CD4-positive, alpha-beta T cell treated with Interferon alpha-2 for 1 hour (primary cell): Measurements from ENCODE around the gene UBP1.
"Not testable (repeated sequence)": the region's sequence is repeated elsewhere in the genome, so short reads cannot be mapped to it uniquely, and the experiment has no call there.

Experiments
- DNase-seq, 2 donors: peaks; one replicate each; pipeline ENCODE4 v3.0.0-alpha.2; 2020 to 2022

The UBP1 gene, protein sequence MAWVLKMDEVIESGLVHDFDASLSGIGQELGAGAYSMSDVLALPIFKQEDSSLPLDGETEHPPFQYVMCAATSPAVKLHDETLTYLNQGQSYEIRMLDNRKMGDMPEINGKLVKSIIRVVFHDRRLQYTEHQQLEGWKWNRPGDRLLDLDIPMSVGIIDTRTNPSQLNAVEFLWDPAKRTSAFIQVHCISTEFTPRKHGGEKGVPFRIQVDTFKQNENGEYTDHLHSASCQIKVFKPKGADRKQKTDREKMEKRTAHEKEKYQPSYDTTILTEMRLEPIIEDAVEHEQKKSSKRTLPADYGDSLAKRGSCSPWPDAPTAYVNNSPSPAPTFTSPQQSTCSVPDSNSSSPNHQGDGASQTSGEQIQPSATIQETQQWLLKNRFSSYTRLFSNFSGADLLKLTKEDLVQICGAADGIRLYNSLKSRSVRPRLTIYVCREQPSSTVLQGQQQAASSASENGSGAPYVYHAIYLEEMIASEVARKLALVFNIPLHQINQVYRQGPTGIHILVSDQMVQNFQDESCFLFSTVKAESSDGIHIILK

DNA sequence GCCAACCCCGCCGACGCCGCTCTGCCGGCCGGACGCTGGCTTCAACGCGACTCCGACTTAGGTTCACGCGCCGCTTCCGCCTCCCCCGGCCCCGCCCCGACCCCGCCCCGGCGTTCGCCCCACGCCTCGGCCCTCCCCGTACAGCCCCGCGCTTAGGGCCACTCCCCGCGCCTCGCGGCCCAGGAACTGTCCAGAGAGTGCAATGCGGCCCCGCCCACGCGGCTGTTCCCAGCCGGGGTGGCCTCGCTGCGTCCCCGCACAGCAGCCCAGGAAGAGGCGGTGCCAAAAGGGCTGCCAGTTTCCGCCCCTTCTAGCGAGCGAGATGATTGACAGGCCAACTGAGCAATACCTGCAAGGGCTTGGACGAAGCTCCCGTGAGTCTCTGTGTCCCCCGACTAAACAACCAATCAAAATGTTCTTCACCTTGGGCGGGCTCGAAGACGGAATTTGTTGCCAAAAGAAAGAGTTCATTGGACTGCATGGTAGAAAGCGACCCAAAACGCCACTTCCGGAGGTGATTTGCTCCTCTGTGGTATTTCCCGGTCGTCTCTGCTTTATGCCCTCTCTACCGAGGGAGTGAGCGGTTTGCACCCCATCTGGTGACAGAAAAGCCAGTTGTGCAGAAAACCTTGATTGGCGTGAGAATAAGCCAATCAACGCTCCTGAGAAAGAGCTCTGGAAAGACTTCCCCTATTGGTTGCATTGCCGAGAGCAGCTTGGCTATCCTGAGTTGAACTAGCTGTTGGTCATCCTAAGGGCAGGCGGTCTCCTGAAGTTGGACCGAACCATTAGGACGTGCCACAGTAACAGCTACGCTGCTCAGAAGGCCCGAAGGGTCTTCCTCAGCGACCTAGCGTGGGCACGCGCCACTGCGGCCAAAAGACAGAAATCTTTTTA is at the start of gene UBP1:
Gene UBP1, minus strand, starts transcription at position 78 of the 897 bp plus-strand sequence. CDS start 557 bp downstream, outside the sequence.
- peak; percentile 99 for DNase-seq

DNA sequence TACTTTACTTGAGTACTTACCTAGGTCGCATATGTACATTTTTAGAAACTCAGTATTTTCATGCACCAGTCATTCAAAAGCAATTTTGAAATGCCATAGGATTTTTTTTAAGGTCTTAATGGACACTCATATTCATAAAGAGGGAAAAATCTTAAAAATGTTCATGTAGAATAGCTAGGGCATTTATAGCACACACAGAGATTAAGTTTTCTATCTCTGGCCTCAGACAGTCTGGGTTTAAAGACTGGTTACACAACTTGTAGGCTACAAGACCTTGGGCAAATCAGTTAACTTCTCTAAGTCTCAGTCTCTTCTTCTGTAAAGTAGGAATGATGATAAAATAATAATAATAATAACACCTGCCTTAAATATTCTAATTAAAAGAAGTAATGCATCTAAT is 48.5 kb upstream of the UBP1 start:
- no peak for DNase-seq

DNA sequence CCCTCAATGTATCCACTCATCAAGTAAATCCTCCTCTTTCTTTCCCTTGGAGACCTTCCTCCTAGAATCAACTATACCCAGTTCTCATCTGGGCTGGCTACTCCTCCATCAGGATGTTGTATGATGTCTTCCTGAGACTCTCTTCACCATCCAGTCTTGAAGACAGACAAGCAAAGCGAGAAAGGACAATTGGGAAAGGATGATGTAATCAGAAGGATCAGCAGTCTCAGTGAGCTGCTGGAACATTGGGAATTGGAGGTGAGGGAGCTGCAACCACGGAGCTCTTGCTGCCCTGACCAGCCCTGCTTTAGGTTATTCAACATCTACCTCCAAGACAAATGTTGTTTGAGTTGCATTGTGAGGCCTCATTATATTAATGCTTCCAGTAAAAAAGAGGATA is 48.0 kb upstream of the UBP1 start:
- DNase-seq = no peak

DNA sequence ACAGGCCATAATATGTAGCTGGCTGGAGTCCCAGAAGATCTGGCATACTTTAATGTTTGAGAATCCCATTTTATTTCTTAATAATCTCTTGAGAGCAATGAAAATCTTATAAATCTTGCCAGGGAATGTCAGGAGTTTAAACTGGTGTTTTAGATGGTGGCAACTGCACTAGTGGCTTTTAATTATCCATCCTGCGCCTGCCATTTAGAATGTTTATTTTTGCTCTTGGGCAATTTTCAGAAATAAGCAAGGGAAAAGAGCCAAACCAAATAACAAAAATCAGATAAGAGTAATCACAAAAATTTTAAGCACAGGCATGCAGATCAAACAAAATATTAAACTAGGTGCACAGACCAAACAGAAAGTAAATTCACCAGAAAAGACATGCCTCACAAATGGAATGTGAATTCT is 41.9 kb upstream of the UBP1 start:
- no peak for DNase-seq

DNA sequence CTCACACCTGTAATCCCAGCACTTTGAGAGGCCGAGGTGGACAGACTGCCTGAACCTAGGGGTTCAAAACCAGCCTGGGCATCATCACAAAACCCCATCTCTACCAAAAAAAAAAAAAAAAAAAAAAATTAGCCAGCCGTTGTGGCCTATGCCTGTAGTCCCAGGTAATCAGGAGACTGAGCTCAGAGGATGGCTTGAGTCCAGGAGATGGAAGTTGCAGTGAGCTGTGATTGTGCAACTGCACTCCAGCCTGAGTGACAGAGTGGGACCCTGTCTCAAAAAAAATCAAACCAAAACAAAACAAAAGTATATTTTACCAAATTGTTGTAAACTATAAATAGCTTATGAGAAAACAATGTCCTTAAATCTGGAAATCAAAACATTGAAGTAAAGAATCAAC is 34.7 kb upstream of the UBP1 start:
- DNase-seq = no peak

DNA sequence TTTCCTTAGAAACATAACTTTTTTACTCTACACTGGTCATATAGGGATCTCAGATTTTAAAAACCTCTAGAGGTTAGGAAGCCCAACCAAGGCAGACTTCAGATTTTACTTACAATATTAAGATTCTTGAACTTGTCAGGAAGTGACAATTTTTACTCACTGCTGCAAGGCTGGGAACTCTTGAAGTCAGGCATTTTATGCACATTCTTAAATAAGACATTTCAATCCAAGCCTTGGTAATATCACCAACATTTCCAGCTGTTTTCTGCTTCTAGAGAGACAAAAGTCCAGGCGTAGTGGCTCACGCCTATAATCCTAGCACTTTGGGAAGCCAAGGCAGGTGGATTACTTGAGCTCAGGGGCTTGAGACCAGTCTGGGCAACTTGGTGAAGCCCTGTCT is 33.6 kb upstream of the UBP1 start:
- DNase-seq = no peak

DNA sequence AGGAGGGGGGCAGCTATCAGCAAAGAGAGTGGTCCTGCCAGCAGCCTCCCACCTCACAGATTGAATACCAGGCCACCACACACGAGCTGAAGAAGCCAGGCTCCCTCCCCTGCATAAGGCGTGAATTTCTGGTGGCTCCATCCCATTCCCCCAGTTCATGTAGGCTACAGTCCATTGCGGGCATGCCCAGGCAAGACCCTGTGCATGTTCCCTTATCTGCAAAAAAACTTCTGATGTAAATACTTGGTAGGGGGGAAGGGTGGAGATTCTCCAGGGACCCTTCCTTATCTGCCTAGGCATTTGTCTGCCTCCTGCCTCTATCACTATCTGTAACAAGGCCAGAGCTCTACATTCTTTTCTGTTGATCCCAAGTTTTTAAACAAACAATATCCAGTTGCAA is 27.6 kb upstream of the UBP1 start:
- DNase-seq = no peak

DNA sequence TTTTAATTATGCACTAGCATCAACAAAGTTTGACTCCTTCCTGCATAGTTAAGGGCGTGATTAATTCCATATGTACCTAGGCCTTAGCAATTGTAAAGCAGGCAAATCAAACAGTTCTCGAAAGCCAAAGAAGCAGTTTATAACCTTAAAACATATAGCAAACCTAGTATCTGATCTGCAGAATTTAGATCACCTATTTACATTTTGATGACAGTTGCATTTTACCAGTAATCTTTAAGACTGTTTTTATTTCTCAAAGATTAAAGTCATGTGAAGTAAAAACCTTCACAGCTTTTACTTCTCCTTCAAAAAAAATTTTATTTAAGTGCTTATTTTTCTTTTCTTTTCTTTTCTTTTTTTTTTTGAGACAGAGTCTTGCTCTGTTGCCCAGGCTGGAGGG is 20.9 kb upstream of the UBP1 start:
- DNase-seq = no peak

DNA sequence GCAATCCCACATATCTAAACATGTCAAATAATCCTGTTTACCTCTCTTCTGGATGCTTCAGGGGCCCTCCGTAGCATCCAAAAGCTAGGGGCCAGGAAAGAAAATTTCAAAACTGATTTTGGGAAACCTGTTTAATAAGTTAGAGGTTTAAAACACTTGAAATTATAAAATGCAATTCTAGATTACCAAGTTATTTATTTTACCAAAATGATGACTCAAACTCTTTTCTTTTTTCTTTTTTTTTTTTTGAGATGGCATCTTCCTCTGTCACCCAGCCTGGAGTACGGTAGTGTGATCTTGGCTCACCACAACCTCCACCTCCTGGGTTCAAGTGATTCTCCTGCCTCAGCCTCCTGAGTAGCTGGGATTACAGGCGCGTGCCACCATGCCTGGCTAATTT is 19.4 kb upstream of the UBP1 start:
- not testable (repeated sequence) for DNase-seq

DNA sequence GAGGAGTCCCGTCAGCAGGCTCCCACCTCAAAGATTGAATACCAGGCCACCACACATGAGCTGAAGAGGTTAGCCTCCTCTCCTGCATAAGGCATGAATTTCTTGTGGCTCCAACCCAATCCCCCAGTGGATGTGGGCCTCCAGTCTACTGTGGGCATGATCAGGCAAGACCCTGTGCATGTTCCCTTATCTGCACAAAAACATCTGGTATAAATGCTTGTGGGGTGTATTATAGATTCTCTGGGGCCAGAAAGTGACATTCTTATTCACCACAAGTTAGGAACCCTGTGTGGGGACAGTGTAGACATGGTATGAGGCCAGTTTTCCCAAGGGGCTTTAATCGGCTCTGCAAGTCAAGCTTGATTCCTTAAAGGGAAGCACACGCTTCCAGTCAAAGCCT is 18.2 kb upstream of the UBP1 start:
- DNase-seq = no peak

DNA sequence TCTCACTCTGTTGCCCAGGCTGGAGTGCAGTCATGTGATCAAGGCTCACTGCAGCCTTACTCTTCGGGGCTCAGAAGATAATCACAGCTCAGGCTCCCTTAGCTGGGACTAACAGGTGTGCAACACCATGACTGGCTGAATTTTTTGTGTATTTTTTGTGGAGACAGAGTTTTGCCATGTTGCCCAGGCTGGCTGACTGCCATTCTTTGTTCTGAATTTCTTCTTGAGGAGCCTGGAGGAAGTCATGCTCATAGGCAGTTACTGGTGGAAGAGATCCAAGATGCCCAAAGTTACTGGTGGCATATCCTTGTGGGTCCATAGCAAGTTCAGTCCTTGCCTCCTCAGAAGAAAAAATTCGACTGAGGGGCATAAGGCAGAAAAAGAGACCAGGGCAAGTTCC is 16.6 kb upstream of the UBP1 start:
- DNase-seq = no peak

DNA sequence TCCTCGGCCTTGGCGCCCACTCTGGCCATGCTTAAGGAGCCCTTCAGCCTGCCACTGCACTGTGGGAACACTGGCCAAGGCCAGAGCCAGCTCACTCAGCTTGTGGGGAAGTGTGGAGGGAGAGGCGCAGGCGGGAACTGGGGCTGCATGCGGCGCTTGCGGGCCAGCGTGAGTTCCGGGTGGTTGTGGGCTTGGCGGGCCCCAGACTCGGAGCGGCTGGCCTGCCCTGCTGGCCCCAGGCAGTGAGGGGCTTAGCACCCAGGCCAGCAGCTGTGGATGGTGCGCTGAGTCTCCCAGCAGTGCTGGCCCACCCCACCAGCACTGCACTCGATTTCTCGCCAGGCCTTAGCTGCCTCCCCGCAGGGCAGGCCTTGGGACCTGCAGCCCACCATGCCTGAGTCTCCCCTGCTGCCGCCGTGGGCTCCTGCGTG is 13.1 kb upstream of the UBP1 start:
- DNase-seq = no peak

DNA sequence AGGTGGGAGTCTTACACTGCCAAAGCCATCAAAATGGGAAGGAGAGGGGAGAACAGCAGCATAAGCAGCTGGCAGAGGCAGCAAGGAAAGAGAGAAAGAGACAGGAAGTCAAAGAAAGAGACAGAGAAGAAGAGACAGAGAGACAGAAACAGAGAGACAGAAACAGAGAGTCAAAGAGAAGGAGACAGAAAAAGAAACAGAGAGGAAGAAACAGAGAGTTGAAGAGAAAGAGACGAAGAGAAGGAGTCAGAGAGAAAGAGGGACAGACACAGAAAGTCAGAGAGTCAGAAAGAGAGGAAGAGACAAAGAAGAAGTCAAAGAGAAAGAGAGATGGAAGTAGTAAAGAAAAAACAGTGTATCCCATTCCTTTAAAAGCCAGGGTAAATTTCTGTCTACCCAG is 11.8 kb upstream of the UBP1 start:
- not testable (repeated sequence) for DNase-seq

DNA sequence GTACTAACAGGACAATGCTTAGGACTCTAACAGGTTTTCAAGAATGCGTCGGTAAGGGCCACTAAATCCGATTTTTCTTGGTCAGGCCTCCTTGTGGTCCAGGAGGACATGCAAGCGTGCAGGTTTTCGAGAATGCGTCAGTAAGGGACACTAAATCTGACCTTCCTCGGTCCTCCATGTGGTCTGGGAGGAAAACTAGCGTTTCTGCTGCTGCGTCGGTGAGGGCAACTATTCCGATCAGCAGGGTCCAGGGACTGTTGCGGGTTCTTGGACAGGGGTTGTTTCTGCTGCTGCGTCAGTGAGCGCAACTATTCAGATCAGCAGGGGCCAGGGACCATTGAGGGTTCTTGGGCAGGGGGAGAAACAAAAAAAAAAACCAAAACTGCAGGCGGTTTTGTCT is 7.8 kb upstream of the UBP1 start:
- no peak for DNase-seq

DNA sequence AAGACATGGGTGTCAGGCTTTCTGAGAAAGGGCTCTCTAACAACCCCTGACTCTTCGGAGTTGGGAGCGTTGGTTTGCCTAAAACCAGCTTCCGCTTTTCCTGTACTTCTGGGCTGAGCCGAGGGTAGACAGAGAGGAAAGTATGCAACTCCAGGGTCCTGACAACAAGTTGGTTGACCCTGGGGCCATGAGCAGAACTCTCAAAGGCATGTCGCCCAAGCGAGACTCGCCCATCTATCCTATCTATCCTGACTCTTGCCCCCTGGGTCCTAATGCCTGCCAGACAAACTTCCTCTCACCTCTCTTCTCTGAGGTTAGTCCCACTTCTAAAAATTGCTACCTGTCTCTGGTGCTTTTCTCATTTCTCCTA is 7.0 kb upstream of the UBP1 start:
- DNase-seq = not testable (repeated sequence)

DNA sequence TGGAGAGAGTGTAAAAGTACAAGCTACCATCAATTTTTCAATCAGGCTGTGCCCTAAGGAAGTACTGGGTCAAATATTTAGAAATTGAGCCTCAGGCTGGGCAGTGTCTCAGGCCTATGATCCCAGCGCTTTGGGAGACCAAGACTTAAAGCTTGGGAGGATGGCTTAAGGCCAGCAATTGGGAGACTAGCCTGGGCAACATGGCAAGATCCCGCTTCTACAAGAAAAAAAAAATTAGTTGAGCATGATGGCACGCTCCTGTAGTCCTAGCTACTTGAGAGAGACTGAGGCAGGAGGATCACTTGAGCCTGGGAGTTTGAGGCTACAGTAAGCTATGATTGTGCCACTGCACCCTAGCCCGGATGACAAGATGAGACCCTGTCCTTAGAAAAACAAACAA is 2.0 kb upstream of the UBP1 start:
- DNase-seq = no peak

DNA sequence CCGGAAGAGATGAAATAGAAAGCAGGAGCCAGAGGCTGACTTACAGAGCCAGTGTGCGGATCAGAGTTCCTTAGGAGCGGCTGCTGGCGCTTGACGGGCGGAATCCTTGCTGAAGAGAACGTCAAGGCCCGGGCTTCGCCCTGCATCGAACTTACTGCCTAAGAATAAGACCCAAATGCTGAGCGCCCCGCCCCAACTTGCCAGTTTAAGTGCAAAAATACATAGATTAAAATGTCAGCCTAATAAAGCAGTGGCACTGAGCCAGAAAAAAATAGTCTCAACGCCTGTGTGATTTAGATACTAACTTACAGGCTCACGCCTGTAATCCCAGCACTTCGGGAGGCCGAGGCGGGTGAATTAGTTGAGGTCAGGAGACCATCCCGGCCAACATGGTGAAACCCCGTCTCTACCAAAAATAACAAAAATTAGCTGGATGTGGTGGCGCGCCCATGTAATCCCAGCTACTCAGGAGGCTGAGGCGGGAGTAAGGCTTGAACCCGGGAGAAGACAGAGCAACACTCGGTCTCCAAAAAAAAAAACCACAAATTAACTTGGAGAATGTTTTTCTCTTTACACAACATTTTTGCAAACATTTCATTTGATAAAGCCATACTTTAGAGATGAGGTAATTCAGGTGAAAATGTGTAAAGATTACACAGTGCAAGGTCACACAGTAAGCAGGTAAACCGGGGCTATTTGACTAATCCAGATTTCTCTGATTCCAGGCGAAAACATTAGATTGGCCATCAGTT is 1.2 kb upstream of the UBP1 start:
- DNase-seq = no peak

DNA sequence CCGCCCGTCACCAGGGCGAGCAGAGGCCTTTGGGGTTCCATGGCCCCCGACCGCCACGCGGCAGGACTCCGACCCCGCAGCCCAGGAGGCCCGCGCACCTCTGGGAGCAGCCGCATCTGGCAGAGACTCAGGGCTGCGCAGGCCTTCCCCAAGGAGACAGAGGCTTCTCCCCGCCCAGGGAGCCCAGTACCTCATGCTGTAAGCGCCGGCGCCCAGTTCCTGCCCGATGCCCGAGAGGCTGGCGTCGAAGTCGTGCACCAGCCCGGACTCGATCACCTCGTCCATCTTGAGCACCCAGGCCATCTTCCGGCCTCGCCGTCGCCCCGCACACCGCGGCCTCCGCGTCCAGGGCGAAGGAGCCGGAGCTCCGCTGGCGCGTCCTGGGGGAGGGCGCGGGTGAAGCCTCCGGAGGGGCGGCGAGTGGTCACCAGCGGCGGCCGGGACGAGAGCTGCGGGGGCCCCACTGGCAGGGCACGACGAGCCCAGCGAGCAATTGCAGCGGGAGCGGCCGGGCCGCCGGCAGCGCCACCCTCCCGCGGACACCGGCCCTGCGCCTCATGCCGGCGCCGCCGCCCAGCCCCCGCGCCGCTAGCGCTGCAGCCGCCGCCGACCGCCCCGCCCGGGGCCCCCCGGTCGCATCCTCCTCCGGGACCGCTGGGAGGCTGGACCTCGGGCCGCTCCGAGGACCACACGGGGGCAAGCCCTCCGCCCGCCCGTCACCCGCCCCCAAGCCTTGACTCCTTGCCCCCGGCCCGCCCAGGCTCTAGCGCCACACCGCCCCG is 468 bp downstream of the UBP1 start:
- peak; percentile 33 to 44 for DNase-seq

DNA sequence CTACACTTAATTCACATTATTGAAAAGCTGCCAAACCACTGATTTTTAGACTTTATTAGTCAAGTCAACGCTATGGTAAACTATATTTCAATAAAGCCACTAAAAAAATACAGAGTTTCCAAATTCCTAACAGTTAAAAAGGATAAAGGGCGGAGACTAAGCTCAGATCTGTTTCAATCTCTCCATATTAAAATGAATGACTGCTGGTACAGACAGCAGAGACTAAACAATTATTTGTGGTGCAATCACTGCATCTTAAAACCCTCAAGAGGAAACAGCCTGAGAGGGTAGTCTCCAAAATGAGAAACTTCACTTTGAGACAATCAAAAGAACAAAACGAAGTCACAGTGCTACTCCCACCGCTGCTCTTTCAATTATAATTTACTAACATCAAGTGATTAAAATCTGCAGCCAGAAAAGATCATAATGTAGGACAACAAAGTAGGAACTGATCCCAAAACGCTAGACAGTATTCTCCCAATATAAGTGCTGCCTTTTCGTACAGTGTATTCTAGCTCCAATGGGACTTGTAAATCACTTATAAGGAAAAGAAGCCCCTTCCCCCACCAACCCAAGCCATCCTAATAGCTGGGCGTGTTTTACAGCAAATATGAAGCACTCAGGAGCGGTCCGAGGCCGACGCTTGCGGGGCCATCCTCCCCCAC is 1.2 kb downstream of the UBP1 start:
- DNase-seq = peak in 1 of 2 donors; percentile 18

DNA sequence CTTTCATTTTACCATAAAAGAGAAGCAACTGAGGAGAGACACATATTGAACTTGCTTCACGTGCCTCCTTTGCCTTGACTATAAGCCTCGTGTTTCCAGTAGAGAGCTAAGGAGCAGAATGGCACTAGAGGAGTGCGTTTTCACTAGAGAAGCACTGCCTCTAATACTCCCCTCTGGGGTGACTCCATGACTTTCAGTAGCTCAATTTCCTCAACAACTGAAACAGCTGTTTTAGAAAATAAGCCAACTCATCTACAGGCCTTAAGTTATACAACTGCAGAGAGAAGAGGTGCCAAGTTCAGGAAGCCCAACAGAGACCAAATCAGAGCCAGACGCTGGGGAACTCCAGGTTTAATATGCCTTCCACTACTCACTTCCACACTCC is 1.9 kb downstream of the UBP1 start:
- peak in 1 of 2 donors; percentile 36 for DNase-seq

DNA sequence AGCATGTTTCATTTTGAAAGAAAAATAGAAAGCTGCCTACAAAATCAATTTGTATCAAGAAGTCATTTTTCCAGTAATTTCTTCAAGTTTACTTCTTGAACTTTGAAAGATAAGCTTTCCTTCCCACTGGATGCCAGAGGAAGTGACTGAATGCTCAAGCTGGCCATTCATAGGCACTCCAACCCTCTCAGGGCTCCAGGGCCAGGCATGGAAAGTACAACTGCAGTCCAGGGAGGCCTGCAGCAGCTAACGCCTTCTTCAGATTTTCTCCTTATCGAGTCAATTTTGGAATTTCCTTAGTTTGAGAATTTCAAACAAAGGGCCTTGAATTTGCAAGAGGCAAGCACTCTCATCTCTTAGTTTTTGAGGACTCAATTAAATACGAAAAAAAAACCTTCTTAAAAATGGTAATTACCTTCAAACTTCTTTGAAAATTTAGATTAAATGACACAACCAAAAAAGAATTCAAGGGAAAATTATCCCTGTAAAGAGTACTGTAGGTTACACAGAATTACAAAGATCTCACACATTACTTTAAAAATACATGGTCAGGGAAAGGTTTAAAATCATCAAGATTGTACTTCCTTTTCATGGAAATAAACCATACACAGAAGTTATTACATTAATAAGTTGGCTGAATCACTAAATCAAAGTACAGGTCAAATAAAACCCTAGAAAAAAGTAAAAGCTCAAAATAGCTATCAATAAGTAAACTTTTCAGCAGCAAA is 2.5 kb downstream of the UBP1 start:
- no peak for DNase-seq
